T-helper 2 cell treated with Interferon-gamma antibody and Interleukin-4, amounts not matched to agents 100 ng/mL and 5 ng/mL, for 36 hours (primary cell): ENCODE data around the gene CALY. TPM values are rescaled to one million over a fixed set of nuclear protein-coding genes. Genes with fewer than 3 reads are reported as not detected.
"Not testable (repeated sequence)": the region's sequence is repeated elsewhere in the genome, so short reads cannot be mapped to it uniquely, and the experiment has no call there.

ENCODE experiments used
- intact Hi-C: fragments of 100-400 bp; cut with micrococcal nuclease; formaldehyde crosslinking; loops from one replicate; pipeline ENCODE4 v1.15.1; 2023
- total RNA-seq: library from RNA; stranded (reverse); gene quantifications from 2 replicates; pipeline ENCODE4 v1.2.3, GENCODE V29; 2022

CALY gene
- total RNA-seq, 1 donor from 2014 or later, result not detected

- intact Hi-C loops, result no loop called here
These were observed 3.6 kb downstream of the CALY start for GRCh38 chr10:133332936-133333699.

DNA sequence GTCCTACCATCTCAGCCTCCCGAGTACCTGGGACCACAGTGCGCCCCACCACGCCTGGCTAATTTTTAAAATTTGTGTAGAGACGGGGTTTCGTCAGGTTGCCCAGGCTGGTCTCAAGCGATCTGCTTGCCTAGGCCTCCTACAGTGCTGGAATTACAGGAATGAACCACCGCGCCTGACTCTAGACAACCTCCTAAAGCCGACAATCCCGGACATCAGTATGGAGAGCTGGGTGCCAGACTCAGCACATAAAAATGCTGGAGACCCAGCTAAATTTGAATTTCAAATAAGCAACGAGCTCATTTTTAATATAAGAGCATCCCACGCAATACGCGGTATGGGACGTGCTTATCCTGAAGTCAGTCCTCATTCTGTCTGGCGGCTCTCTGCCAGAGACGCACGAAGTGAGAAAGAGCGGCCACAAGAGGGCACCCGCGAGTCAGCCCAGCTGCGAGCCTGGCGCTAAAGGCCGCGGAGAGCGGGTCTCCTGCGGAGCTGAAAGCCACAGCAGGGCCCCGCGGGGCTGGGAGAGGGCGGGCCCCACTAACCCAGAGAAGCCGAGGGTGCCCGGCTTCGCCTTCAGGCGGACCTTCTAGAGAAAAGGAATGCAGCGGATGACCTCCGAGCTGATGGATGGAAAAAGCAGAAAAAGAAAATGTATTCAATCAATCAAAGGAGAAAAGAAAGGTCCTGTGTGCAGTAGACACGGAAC lies 7.0 kb downstream of the CALY start:
- intact Hi-C loops, result loop anchor here (2.0 kb wide), 3 partner anchors 21 to 191 kb away; partner anchors contain the start of genes TUBGCP2 and ZNF511

GRCh38 chr10:133328358-133329343 lies 8.0 kb downstream of the CALY start:
- intact Hi-C loops, result loop anchor here (2.0 kb wide), 3 partner anchors 20 to 192 kb away; partner anchors contain the start of genes TUBGCP2 and ZNF511

GRCh38 chr10:133327651-133328357 lies 8.9 kb downstream of the CALY start:
- intact Hi-C loops, result loop anchor here (2.0 kb wide), 3 partner anchors 19 to 193 kb away; partner anchors contain the start of genes TUBGCP2 and ZNF511

GRCh38 chr10:133326745-133327650 lies 9.7 kb downstream of the CALY start:
- intact Hi-C loops, result no loop called here

DNA sequence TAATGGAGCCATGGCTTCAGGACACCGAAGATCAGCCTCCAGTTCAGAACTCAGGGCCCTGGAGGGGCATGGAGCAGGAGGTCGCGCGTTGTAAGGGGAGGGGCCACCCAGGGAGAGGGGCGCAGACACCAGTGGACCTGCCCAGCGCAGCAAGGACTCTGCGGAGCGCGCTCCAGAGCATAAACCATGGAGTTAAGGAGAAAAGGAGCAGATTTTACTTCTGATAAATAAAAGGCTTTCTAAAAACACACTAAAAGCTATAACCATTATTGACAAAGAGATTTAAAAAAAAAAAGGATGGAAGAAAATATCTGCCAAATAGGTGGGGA lies 10.5 kb downstream of the CALY start:
- intact Hi-C loops, result no loop called here

DNA sequence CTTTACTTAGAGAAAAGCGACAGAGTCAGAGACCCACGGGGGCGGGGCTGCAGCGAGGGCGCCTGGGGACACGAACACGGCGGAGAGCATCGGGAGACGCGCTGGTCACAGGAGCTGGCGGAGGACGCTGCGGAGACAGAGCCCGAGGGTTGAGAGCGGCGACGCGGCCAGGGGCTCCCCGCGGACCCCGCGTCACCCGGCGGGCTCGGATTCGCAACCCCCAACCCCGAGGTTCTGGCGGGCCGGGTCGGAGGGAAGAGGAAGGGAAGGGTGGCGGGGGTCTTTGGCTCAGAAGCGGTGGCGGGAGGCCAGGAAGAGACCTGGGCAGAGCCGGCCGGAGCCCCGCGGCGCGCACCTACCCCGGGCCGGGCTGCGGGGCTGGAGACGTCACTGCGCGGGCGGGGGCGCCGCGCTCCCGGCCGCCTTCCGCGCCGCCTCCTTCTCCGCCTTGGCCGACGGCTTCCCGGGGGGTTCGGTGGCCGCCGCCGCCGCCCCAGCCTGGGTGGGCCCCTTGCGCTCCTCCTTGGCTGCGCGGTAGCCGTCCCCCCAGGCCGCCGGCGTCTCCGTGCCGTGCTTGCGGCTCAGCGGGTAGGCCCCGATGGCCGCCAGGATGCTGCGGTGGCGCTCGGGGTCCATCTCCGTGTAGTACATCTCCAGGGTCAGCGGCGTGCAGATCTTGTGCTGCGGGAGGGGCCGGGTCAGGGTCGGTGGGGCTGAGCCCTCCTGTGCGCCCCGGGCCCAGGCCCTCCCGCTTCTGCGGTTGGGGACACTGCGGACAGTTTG lies 11.1 kb downstream of the CALY start:
- intact Hi-C loops, result no loop called here

GRCh38 chr10:133324857-133325260 lies 11.8 kb downstream of the CALY start:
- intact Hi-C loops, result no loop called here

GRCh38 chr10:133324198-133324792 lies 12.4 kb downstream of the CALY start:
- intact Hi-C loops, result no loop called here

- intact Hi-C loops, result not testable (repeated sequence)
These were observed 14.5 kb downstream of the CALY start for GRCh38 chr10:133322064-133322709.

DNA sequence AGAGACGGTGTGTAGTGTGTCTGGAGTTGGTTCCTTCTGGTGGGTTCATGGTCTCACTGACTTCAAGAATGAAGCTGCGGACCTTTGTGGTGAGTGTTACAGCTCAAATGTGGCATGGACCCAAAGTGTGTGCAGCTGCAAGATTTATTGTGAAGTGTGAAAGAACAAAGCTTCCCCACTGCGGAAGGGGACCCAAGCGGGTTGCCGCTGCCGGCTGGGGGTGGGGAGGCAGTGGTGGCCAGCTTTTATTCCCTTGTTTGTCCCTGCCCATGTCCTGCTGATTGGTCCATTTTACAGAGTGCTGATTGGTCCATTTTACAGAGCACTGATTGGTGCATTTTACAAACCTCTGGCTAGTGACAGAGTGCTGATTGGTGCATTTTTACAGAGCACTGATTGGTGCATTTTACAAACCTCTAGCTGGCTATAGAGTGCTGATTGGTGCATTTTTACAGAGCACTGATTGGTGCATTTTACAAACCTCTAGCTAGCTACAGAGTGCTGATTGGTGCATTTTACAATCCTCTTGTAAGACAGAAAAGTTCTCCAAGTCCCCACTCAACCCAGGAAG lies 15.8 kb downstream of the CALY start:
- intact Hi-C loops, result not testable (repeated sequence)

- intact Hi-C loops, result loop anchor here (1.0 kb wide), 2 partner anchors 9 to 174 kb away; no protein-coding TSS in a partner anchor
These were observed 18.1 kb downstream of the CALY start for GRCh38 chr10:133318494-133319127.

DNA sequence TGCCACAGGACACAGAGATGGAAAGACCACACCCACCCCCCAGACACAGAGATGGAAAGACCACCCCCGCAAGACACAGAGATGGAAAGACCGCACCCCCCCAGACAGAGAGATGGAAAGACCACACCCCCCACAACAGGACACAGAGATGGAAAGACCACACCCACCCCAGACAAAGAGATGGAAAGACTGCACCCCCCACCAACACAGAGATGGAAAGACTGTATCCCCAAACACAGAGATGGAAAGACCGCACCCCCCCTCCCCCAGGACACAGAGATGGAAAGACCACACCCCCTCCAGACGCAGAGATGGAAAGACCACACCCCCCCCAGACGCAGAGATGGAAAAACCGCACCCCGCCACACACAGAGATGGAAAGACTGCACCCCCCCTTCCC lies 20.0 kb downstream of the CALY start:
- intact Hi-C loops, result no loop called here

- intact Hi-C loops, result no loop called here
These were observed 20.4 kb downstream of the CALY start for GRCh38 chr10:133316266-133316665.

GRCh38 chr10:133315847-133316246 lies 20.8 kb downstream of the CALY start:
- intact Hi-C loops, result no loop called here

- intact Hi-C loops, result no loop called here
These were observed 21.8 kb downstream of the CALY start for GRCh38 chr10:133314911-133315310.

DNA sequence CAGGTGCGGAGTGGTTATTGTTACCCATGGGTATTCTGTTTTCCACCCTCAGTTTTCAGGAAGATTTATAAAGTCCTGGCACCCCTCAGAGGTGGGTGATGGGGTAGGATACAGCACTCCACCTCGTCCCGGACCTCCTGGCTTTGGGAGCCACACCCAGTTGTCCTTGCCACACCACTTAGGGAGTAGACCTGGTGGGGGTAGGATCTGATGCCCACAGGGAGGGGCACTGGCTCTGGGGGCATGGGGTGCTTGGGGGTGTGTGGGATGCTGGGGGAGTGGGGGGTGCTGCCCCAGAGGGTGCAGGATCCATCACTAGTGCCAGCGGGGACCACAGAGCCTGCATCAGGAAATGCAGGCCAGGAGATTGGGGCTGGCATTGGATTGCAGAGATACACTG lies 23.5 kb downstream of the CALY start:
- intact Hi-C loops, result no loop called here
